ENCODE measurements around the gene PTMA. TPM values are rescaled to one million over a fixed set of nuclear protein-coding genes. Genes with fewer than 3 reads are reported as not detected.

Gene PTMA
- total RNA-seq, 1 experiment from 2014 or later: 1,390 TPM

DNA sequence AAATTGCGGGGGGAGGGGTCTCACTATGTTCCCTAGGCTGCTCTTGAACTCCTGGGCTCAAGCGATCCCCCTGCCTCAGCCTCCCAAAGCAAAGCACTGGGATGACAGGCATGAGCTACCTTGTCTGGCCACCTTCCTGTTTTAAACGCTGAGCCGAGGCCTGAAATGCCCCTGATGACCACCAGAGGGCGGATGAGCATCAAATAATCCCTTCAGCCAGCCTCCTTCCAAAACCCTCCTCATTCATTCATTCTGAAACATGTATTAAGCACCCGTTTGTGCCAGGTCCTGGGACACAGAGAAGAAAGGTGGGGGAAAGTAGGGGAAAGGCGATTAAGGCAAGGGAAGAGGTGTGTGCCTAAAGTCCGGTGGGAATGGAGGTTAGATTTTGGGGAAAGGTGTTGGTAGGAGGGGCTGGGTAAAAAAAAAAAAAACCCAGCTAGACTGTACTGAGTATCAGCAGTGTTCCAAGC, 30.7 kb upstream of the PTMA start:
- in situ Hi-C loops (cut with HindIII; ENCODE audit: low pct_unique_long_range_greater_than_20kb, low sequenced_read_pairs) (no loop called here), intact Hi-C loops (cut with micrococcal nuclease; ENCODE audit: unreplicated experiment) (loop anchor here (1.0 kb wide), 1 partner anchor 37 kb away; no protein-coding TSS in a partner anchor)
- ATAC-seq (peak; percentile 20; the same call in 1 of the 2 replicates), DNase-seq (ENCODE audit: low read depth, low spot score) (peak; percentile 73)
- Histone ChIP-seq H3K4me3 (ENCODE audit: low read depth in 2 of 2, low read length in 2 of 2) (no peak overlapping the region), H3K36me3 (ENCODE audit: control insufficient read depth, insufficient read depth, low read length) (peaks cover 2% of the 10 kb centered on the region; the same call in 1 of the 2 replicates), H3K27ac (ENCODE audit: low read length) (no peak overlapping the region), H3K9me3 (ENCODE audit: control insufficient read depth, insufficient read depth, low read depth, low read length) (no peaks in the 10 kb centered on the region), H3K4me1 (ENCODE audit: control insufficient read depth, insufficient read depth, low read length) (peaks cover 40% of the 10 kb centered on the region), H3K27me3 (ENCODE audit: control insufficient read depth, insufficient read depth, low read length) (no peaks in the 10 kb centered on the region)
- POLR2A ChIA-PET: interaction anchor here (0.7 kb wide), 2 partner anchors 27 to 221 kb away, joined by 9 to 24 read pairs; no protein-coding TSS in a partner anchor
- CTCF ChIA-PET: interaction anchor here (0.6 to 3.9 kb wide), 21 partner anchors 9 to 159 kb away, joined by 3 to 74 read pairs (median 5); partner anchors contain the start of gene PTMA
- TF ChIP-seq, protein P1, sequence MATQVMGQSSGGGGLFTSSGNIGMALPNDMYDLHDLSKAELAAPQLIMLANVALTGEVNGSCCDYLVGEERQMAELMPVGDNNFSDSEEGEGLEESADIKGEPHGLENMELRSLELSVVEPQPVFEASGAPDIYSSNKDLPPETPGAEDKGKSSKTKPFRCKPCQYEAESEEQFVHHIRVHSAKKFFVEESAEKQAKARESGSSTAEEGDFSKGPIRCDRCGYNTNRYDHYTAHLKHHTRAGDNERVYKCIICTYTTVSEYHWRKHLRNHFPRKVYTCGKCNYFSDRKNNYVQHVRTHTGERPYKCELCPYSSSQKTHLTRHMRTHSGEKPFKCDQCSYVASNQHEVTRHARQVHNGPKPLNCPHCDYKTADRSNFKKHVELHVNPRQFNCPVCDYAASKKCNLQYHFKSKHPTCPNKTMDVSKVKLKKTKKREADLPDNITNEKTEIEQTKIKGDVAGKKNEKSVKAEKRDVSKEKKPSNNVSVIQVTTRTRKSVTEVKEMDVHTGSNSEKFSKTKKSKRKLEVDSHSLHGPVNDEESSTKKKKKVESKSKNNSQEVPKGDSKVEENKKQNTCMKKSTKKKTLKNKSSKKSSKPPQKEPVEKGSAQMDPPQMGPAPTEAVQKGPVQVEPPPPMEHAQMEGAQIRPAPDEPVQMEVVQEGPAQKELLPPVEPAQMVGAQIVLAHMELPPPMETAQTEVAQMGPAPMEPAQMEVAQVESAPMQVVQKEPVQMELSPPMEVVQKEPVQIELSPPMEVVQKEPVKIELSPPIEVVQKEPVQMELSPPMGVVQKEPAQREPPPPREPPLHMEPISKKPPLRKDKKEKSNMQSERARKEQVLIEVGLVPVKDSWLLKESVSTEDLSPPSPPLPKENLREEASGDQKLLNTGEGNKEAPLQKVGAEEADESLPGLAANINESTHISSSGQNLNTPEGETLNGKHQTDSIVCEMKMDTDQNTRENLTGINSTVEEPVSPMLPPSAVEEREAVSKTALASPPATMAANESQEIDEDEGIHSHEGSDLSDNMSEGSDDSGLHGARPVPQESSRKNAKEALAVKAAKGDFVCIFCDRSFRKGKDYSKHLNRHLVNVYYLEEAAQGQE (IDR thresholded peaks at IDR 0.05; ENCODE audit: insufficient read depth in 1 of 2, low read depth in 2 of 2, low read length in 1 of 2): no peak
- no peak for TF ChIP-seq POLR2AphosphoS5 (IDR thresholded peaks at IDR 0.05; ENCODE audit: low read depth, low read length)
- TF ChIP-seq, protein P2, sequence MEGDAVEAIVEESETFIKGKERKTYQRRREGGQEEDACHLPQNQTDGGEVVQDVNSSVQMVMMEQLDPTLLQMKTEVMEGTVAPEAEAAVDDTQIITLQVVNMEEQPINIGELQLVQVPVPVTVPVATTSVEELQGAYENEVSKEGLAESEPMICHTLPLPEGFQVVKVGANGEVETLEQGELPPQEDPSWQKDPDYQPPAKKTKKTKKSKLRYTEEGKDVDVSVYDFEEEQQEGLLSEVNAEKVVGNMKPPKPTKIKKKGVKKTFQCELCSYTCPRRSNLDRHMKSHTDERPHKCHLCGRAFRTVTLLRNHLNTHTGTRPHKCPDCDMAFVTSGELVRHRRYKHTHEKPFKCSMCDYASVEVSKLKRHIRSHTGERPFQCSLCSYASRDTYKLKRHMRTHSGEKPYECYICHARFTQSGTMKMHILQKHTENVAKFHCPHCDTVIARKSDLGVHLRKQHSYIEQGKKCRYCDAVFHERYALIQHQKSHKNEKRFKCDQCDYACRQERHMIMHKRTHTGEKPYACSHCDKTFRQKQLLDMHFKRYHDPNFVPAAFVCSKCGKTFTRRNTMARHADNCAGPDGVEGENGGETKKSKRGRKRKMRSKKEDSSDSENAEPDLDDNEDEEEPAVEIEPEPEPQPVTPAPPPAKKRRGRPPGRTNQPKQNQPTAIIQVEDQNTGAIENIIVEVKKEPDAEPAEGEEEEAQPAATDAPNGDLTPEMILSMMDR (IDR thresholded peaks at IDR 0.05): peak; percentile 93
- TF ChIP-seq SIN3A (IDR thresholded peaks at IDR 0.05; ENCODE audit: borderline replicate concordance, insufficient read depth, low read depth, low read length): no peak
- BruUV-seq (replicated peaks): no TSS peak

DNA sequence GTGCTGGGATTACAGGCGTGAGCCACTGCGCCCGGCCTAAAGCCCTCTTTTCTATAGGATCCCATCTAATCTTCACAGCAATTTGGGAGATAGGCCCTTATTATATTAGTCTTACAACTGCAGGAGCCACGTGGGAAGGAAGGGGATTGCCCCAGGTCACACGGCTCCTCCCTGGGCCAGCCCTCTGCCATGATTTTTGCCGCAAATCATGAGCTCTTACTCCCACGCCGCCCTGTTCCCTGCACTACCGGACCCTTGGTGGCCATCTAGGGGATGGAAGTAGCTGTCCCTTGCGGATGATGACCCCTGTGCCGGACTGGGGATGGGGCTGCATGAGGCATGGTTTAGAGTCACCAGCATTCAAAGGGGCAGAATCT, 28.4 kb upstream of the PTMA start:
- no TSS peak for BruUV-seq (replicated peaks)
- Histone ChIP-seq H3K27me3 (ENCODE audit: control insufficient read depth, insufficient read depth, low read length) (no peaks in the 10 kb centered on the region), H3K4me3 (ENCODE audit: low read depth in 2 of 2, low read length in 2 of 2) (no peak overlapping the region), H3K4me1 (ENCODE audit: control insufficient read depth, insufficient read depth, low read length) (peaks cover 18% of the 10 kb centered on the region), H3K36me3 (ENCODE audit: control insufficient read depth, insufficient read depth, low read length) (peaks cover 2% of the 10 kb centered on the region; the same call in 1 of the 2 replicates), H3K27ac (ENCODE audit: low read length) (no peak overlapping the region), H3K9me3 (ENCODE audit: control insufficient read depth, insufficient read depth, low read depth, low read length) (no peaks in the 10 kb centered on the region)
- no peak for TF ChIP-seq SIN3A (IDR thresholded peaks at IDR 0.05; ENCODE audit: borderline replicate concordance, insufficient read depth, low read depth, low read length)
- TF ChIP-seq, protein P2 (IDR thresholded peaks at IDR 0.05): no peak
- TF ChIP-seq POLR2AphosphoS5 (IDR thresholded peaks at IDR 0.05; ENCODE audit: low read depth, low read length): no peak
- no peak for ATAC-seq
- DNase-seq (ENCODE audit: low read depth, low spot score): no peak
- CTCF ChIA-PET: interaction anchor here (0.8 kb wide), 1 partner anchor 34 kb away, joined by 4 read pairs; no protein-coding TSS in a partner anchor
- in situ Hi-C loops (cut with HindIII; ENCODE audit: low pct_unique_long_range_greater_than_20kb, low sequenced_read_pairs): no loop called here
- POLR2A ChIA-PET: no interaction called here
- intact Hi-C loops (cut with micrococcal nuclease; ENCODE audit: unreplicated experiment): no loop called here

Measured in Panc1 (cell line).